HG02571 (cell line): ENCODE measurements around the gene TIAM1.

Experiments
- ATAC-seq: cut with Tn5 transposase; IDR thresholded peaks from one replicate; pipeline ENCODE4 v1.9.1; 2021; ENCODE audit warnings: mild to moderate bottlenecking, moderate library complexity; ENCODE audit not compliant: unreplicated experiment

TIAM1 gene

DNA sequence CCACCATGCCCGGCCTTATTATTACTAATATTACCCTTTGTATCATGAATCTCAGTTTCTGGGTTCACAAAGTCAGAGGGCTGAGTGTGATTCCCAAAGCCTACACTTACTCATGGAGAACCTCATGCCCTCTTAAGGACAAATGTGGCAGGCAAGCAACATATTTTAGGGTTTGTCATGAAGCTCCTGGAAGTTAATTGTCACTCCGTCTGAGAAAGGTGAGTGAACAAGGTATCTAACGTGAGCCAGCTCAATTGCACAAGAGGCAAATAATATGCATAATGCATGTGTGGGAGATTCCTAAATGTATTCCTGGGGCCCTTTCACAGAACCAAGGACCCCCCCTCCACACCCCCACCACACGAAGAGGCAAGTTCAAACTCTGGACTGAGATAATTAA is 10.1 kb upstream of the TIAM1 start:
- ATAC-seq, result no peak

DNA sequence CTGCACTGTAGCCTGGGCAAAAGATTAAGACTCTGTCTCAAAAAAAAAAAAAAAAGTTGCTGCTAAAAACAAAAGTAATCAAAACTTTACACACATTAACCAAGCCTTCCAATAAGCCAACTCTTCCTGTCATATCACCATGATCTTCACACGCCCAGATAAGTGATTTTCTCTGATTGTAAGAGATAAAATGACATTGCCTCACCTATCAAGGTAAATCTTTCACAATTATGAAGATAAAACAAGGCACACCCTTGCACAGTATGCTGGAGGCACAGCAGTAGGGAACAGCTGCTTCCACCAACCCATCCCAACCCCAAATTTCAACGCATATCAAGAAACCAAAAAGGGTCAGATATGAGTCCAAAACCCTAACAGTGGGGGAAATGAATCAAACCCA is 8.8 kb upstream of the TIAM1 start:
- no peak for ATAC-seq

DNA sequence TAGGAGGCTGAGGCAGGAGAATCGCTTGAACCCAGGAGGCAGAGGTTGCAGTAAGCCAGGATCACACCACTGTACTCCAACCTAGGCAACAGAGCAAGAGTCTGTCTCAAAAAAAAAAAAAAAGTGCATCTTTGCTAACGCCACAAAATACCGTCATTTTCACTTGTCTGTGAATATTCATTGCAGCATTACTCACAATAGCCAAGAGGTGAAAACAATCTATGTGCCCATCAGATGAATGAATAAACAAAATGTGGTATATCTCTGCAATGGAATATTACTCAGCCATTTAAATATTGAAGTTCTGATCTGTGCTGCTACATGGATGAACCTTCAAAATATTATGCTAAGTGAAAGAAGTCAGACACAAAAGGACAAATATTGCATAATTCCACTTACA is 7.9 kb upstream of the TIAM1 start:
- ATAC-seq, result no peak

DNA sequence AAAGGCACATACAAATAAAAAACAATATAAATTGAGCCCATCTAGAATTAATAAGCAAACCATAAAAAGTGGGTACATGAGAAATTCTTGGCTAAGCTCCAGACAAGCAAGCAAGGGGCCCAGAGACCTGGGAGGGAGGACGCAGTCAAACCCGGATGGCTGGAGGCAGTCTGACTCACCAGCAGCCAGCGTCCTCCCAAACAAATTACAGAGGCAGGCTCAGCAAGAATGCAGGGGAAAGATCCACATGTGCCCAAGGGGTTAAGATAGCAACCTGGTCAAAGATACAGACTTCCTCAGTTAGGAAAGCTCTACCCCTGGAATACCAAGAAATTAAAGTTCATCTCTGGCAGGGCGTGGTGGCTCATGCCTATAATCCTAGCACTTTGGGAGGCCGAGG is 7.4 kb upstream of the TIAM1 start:
- ATAC-seq, result no peak

- no peak for ATAC-seq
These were observed 5.1 kb upstream of the TIAM1 start for GRCh38 chr21:31349208-31349607.

- ATAC-seq, result no peak
These were observed 4.1 kb upstream of the TIAM1 start for GRCh38 chr21:31348188-31348587.

GRCh38 chr21:31347435-31348032 is 3.5 kb upstream of the TIAM1 start:
- ATAC-seq, result no peak

- no peak for ATAC-seq
These were observed 2.3 kb upstream of the TIAM1 start for GRCh38 chr21:31346256-31346821.

DNA sequence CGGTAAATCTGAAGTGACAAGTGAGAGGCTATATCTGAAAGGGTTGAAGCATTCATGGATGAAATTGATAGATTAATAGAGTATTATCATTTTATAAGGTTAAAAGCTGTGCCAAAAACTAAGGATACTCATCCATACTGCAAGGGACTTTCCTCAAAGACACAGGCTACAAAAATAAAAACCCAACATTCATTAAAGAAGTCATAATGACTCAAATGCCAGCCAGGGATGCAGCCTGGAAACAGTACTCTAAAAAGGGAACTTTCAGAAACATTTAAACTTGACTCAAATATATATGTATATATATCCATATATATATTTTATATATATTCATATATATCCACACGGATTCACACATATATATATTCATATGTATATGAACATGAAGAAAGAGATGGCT is 1.1 kb upstream of the TIAM1 start:
- no peak for ATAC-seq

- no peak for ATAC-seq
These were observed 991 bp downstream of the TIAM1 start for GRCh38 chr21:31343030-31343510.

GRCh38 chr21:31342348-31342747 is 1.7 kb downstream of the TIAM1 start:
- ATAC-seq, result no peak

GRCh38 chr21:31340942-31341487 is 3.0 kb downstream of the TIAM1 start:
- no peak for ATAC-seq

- ATAC-seq, result no peak
These were observed 3.5 kb downstream of the TIAM1 start for GRCh38 chr21:31340514-31340913.

DNA sequence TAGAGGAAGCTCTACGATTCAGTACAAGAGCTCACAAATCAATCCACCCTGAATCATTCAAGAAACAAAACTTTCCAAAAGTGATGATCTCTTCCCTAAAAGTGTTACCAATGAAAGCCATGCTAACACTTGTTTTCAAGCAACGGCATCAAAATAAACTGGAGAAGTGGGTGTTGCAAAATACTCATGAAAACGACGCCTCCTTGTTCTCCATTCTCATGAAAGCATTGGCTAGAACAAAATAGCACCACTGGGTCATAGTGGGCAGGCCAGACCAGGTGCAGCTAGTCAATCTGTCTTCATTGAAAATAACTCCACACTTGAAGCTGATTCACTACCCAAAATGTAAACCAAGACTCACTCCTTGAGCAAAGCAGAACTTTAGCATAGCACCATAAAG is 4.3 kb downstream of the TIAM1 start:
- ATAC-seq, result no peak

DNA sequence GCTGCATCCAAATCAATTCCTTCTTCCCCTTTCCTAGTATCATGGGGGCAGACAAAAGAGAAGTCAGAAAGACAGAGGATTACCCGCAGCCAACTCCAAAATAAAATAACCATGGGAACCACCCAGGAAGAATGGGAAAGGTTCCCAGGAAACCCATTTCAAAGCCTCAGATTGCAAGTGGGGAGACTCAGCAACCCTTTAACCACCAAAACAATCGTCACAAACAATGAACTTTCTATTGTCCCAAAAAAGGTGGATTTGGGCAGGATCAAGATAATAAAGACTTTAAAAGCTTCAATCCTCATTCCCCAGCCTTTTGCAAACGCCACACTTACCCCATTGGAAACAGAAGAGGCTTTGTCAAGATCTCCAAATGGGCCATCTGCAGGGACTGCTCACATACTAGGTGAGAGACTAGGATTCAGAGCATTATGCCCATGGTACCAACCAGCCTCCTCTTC is 5.1 kb downstream of the TIAM1 start:
- ATAC-seq, result no peak

DNA sequence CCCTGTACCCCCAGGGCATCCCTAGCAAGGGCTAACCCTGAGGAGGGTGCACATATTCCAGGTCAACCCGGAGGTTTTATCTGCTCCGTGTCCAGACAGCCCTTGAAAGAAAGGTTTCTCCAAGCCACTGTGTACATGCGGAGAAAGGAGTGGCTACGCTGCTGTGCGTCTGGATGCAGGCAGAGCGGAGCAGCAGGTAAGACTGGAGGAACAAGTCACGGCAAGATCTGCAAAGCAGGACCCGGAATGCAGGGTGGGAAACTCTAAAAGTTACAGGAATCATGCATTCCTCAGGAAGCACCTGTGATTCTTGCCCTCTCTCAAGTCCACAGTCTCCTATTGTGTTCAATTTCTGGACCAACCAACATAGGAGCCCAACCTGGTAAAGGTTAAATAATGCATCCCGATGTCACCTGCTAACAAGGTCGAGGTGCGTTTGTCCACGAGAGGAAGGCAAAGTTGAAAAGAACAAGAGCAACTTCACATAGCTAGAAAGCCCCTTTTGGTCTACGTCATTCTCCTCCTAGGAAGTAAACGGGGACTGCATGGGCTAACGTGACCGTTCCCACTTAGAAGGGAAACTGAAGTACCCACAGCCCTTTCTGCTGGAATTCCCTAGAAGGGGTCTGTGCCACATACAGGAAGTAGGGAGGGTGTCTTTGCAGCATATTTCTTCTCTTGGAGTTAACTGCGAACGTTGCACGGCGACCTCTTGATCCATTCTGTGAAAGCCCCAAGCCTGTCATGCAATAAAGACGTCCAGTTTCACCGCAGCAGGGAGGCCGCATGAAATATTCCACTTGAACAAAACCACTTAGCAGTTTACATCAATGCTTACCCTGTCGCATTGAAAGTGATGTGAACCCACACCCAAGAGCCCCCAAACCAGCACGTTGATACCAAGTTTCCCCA is 5.8 kb downstream of the TIAM1 start:
- no peak for ATAC-seq

- no peak for ATAC-seq
These were observed 7.0 kb downstream of the TIAM1 start for GRCh38 chr21:31337086-31337485.

DNA sequence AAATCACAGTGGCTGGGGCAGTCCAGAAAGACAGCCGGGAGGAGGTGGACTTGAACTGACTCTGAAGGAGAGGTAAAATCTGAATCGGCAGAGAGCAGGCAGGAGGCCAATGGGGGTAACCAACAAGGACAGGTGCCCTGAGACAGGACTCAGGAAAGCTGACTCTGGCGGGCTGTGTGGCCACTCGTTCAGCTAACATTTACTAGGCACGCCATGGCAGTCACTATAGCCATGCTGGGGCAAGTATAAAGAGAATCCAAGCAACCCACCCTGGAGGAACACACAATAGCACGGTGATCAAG is 7.4 kb downstream of the TIAM1 start:
- no peak for ATAC-seq

DNA sequence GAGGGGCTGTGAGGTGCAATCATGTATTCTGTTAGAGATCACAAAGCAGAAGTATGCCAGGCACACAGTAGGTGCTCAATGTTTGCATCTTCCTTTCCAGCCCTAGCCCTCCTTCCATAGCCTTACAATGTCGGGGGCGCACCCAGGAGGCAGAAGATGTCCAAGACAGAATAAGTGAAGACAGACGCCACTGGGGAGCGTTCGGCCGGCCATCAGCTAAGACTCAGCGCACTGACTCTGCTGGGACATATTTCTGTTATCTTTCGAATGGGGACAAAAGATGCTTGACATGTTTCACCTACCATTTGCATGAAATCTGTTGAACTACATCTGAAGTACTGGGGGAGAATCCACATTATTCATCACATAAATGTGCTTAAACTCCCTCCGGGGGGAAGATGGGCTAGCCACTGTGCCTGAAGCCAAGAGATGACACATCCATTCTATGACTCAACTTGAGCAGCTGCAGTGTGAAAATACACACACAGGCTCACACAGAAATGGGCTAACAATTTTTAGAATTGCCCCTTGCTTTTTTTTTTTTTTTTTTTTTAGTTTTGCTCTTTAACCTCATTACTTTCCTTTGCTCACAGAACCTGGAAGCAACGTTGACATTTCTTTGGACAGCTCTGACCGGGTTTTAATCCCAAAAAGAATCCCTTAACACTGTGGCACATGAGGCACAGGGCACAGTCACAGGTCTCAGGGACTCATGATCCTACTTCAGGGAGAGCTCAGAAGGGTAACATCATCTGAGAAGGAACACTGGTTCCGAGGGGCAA is 7.9 kb downstream of the TIAM1 start:
- no peak for ATAC-seq

DNA sequence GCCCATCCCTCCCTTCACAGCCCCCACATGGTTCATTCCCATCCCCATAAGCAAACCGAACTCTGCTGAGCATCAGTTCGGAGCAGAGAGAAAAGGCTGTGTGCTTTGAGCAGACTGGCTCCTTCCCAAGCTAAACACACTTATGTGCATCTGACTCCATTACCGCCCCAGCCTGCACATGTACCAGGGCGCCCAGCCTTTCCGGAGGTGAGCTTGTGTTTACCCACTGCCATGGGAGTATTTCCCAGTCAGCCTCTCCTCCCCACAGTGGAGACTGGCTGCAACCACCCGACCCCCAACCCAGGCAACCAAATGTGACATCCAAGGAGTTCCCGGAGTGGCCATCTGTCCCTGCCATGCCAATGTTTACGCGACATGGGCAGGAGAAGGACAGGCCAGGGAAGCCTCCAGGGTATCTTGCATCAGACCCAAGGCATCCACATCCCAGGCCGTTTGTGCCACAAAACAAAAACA is 9.4 kb downstream of the TIAM1 start:
- no peak for ATAC-seq

DNA sequence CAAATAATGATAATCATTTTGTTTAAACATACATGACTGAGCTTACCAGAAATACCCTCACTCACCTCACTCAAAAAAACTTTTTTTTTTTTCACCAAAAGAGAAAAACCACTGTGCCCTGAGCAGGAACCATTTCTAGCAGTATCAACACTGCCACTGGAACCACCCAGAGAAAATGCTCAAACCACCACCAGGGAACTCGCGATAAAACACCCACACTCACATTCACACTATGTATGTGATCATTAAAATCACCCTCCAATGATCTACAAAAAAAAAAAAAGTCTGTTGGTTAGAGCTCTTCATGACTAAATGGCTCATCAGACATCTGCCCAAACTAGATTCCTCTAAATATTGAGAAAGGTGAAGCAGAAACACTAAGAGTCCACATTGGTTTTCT is 11.5 kb downstream of the TIAM1 start:
- no peak for ATAC-seq
